GM20431 (cell line): Measurements from ENCODE around the gene PRKCB.

ENCODE experiments used
- in situ Hi-C: fragments of 300-500 bp; cut with MseI, MboI; formaldehyde crosslinking; loops from one replicate; pipeline ENCODE4 v1.15.0; 2020; ENCODE audit warnings: low sequenced_read_pairs; ENCODE audit not compliant: unreplicated experiment

Gene PRKCB

GRCh38 chr16:24180451-24180850, 344.7 kb downstream of the PRKCB start:
- in situ Hi-C loops = no loop called here

- in situ Hi-C loops = no loop called here
Measured at GRCh38 chr16:24188021-24188542, 352.3 kb downstream of the PRKCB start.

DNA sequence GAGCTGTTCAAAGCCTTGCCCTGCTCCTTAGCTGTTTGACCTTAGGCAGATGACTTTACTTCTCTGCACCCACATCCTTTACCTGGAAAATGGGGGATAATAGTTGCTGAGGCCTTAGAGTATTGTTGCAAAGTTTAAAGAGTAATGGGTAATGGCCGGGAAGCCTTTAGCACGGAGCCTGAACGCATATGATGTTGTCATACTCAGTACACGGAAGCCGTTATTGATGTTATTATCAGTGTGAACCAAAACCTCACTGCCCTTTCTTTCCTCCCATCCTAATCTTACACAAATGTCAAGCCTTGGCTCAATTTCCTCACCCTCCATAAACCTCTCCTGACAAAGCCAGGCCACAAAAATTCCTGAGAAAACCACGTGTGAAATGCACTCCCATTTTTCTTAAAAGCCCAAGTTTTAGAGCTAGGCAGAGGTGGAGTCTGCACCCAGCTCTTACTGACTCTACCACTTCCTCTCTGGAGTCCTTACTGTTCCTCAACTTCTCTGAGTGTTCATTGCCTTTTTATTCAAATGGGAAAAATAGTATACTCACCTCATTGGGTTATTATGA, 353.1 kb downstream of the PRKCB start:
- in situ Hi-C loops = no loop called here

- in situ Hi-C loops = no loop called here
Measured at GRCh38 chr16:24189941-24190340, 354.2 kb downstream of the PRKCB start.

DNA sequence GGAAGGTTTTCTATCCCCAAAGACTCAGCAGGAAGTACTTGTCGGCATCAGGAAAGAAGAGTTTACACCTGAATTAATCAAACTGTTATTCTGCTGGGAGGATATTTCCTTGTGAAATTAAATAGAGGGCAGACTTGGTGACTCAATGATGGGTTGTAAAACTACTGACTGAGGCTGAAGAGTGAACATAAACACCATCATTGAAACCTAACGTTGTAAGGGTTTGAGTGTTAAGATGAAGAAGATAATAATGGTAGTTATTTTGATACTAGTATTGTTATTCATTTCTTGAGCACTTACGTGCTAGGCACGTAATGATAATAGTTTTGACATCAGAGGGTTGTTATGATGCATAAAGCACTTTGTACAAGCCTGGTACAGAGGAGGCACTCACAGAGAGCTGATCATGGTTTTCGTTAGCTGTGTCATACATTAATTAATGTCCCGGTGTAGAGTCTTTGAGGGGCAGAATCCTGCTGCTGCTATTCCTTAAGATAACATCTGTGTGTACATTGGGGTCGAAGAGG, 356.2 kb downstream of the PRKCB start:
- in situ Hi-C loops = no loop called here

DNA sequence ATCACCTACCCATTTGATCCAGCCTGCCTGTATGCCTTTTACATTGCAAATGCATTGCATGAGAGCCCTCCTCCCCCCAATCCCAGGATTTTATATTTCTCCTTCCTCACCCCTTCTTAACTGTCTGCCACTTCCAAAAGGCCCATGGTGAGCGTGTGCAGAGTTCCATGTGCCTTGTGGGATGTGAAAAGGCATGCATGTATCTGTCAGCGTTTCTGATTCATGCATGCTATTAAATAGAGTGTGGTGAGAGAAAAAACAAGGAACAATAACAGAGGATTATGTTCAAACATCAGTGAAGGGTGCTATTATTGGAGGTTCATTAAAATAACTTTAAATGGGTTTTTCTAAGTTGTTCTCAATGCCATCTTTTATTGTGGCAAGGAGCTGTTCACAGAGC, 359.4 kb downstream of the PRKCB start:
- in situ Hi-C loops = no loop called here

GRCh38 chr16:24198807-24199533, 363.2 kb downstream of the PRKCB start:
- in situ Hi-C loops = no loop called here

DNA sequence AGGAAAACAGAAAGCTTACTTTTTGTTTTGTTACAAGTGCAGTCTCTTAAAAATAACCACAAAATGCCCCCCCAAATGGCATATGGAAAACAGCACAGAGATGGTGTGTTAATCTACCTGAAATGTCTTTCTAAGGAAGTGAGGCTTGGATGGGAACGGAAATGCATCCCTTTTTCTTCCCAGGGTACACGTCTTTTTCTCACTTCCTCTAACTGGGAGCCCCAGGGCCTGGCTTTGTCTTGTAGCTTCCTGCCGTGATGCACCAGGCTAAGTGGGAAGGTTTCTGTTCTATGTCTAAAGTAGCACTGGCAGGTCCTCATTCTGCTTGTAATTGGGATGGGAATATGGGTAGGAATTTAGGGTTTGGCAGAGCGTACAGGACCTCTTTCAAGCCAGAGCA, 367.9 kb downstream of the PRKCB start:
- in situ Hi-C loops = no loop called here

DNA sequence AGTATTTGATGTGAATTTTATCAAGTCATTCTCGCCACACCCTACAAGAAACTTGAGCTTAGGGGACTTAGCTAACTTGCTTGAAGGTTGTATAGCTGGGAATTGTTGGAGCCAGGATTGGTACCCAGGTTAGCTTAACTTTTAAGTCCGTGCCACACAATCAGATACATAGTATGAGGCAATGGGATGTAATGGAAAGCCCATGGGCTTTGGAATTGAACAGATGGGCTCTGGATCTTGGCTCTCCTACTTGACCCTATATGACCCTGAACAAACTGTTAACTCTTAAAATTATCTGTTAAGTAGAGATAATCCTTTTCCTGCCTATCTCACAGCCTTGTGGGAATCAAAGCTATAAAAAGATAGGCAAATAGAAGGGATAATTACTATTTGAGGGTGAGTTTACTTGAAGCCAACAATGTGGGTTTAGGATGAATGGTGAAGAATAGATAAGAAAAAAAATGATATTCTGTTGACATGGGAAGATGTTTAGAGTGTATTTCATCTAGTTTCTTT, 368.4 kb downstream of the PRKCB start:
- in situ Hi-C loops = no loop called here

- in situ Hi-C loops = no loop called here
Measured at GRCh38 chr16:24206926-24207325, 371.1 kb downstream of the PRKCB start.

DNA sequence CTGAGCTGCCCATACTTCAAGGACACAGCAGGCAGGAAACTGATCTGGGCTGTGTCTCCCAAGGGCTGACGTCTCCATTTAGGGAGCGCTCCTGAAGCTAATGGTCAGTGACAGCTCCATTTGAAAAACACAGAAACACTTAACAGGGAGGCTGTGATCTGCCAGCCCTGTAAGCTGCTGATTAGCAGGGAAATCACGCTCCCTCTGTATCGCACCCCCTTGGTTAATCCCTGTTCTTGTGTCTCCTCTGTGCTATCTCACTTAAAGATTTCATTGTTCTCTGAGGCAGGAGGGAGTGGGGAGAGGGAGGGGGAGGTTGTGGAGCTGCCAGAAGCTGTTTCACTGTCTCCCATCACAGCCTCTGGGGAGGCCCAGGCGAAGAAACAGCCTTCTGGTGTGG, 372.9 kb downstream of the PRKCB start:
- in situ Hi-C loops = no loop called here

- in situ Hi-C loops = no loop called here
Measured at GRCh38 chr16:24214992-24215391, 379.2 kb downstream of the PRKCB start.

DNA sequence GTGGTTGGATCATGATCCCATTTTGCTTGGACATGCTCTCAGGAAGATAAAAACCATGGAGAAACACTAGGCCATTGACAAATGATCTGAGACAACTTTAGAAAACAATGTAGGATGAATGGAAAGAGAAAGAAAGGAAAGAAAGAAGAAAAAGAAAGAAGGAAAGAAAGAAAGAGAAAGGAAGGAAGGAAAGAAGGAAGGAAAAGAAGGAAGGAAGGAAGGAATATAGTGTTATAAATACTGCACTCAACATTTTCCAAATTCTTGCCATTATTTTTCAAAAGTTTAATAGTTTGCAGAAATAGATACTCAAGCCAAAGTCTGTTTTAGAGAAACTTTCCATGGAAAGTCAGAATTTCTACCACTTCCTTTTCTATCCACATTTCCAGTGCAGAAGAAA, 381.2 kb downstream of the PRKCB start:
- in situ Hi-C loops = no loop called here

GRCh38 chr16:24217461-24217860, 381.7 kb downstream of the PRKCB start:
- in situ Hi-C loops = no loop called here

- in situ Hi-C loops = no loop called here
Measured at GRCh38 chr16:24218299-24218698, 382.5 kb downstream of the PRKCB start.

GRCh38 chr16:24221219-24221618, 385.4 kb downstream of the PRKCB start:
- in situ Hi-C loops = no loop called here

DNA sequence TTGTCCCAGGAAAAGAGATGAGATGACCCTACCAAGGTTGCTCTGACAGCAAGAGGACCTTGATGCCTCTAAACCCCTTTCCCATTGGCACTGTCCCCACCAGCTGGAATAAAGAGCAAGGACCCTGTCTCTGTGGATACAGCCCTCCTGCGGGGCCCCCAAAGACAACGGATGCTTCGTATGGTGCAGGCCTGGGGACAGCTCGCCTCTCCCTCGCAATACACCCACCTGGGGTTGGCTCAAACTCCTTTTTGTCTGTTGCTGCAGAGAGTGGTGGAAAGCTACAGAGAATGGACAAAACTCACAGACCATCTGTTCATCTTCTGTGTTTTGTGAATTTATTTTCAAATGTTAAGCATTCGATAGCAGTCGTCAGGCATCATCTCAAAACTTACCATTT, 392.7 kb downstream of the PRKCB start:
- in situ Hi-C loops = loop anchor here (25.0 kb wide), 1 partner anchor 166 kb away; no protein-coding TSS in a partner anchor

DNA sequence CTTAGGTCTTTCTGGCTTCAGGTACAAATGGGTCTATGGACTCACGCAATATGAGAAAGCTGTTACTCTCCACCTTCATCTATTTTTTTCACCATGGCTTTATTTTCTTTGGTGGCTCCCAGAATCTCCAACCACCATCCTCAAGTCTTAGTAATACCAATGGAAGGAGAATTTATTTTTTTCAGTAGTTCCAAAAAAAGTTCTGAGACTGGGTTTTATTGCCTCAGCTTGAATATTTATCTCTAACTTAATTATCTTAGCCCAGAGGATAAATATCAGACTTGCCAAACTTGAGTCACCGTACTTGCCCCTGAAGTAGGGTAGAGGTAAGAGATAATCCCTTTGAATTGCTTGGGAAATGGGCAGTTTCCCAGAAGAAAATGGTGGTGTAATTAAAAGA, 397.2 kb downstream of the PRKCB start:
- in situ Hi-C loops = loop anchor here (25.0 kb wide), 1 partner anchor 171 kb away; no protein-coding TSS in a partner anchor

DNA sequence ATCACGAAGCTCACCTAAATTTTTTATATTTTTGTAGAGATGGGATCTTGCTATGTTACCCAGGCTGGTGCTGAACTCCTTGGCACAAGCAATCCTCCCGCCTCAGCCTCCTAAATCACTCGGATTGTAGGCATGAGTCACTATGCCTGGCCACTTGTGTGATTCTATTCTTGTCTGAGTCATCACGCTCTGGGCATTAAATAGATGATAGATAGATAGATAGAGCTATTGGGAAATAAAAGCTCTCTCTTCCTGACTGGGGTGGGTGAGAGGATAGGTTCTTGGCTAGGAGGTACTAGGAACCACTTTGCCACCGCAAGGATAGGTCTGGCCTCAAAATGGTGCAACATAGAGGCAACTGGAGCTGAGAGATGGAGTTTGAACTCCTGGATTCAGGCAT, 399.0 kb downstream of the PRKCB start:
- in situ Hi-C loops = loop anchor here (25.0 kb wide), 1 partner anchor 172 kb away; no protein-coding TSS in a partner anchor

GRCh38 chr16:24235806-24236205, 400.0 kb downstream of the PRKCB start:
- in situ Hi-C loops = loop anchor here (25.0 kb wide), 1 partner anchor 174 kb away; no protein-coding TSS in a partner anchor

DNA sequence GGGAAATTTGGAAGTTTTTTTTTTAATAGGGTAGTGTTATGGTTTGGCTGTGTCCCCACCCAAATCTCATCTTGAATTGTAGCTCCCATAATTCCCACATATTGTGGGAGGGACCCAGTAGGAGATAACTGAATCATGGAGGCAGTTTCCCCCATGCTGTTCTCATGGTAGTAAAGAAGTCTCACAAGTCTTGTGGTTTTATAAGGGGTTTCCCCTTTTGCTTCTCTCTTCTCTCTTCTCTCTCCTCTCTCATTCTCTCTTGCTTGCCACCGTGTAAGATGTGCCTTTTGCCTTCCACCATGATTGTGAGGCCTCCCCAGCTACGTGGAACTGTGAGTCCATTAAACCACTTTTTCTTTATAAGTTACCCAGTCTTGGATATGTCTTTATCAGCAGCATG, 403.1 kb downstream of the PRKCB start:
- in situ Hi-C loops = loop anchor here (25.0 kb wide), 1 partner anchor 177 kb away; no protein-coding TSS in a partner anchor
